ENCODE measurements around the gene EFCC1. TPM values are rescaled to one million over a fixed set of nuclear protein-coding genes. Genes with fewer than 3 reads are reported as not detected.
A peak's percentile ranks its signal among the peaks of the same experiment; 100 is the strongest.

EFCC1 gene
- total RNA-seq, 4 donors from 2014 or later = 3.3 to 40.4 (median 4.0) TPM

DNA sequence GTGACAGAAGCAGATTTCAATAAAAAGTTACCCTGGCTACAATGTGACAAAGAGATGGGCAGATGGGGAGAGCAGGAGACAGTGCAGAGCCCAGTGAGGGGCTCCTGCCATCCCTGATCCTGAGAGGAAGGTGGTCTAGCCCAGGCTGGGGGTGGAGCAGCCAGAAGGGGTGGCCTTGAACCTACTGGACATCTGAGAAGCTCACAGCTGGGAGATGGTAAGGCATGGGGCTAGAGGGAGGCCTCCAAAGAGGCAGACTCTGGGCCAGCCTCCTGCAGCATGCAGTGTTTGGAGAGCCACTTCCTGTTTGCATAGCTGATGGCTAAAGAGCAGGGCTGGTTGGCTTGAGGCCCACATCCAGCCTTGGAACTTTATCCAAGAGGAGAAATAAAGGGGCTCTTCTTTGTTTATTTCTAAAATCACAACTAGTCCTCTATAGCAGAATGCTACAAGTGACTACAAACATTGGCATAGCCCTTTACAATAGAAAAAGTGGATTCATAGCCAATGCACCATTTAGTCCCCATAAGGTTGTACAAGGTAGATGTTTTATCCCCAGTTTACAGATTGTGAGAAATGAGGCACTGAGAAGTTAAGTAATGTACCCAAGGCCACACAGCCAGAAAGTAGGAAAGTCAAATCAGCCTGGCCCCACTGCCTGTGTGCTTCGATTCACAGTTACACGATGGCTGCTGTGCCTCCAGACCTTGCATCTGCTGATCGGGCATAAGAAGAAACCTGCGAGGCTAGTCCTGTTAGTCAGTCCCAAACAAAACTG, 4.6 kb downstream of the EFCC1 start:
- no peak for TF ChIP-seq CTCF (IDR thresholded peaks at IDR 0.05)
- no peak for TF ChIP-seq POLR2A (IDR thresholded peaks at IDR 0.05)
- H3K27me3 ChIP-seq = peaks cover 0 to 10% of the 10 kb centered on the region in 2 donors
- H3K9me3 ChIP-seq = no peaks in the 10 kb centered on the region
- no peaks in the 10 kb centered on the region for H3K36me3 ChIP-seq
- no peak overlapping the region for H3K4me3 ChIP-seq
- no peak for DNase-seq
- H3K4me1 ChIP-seq = peaks cover 0 to 47% (median 8%) of the 10 kb centered on the region in 4 donors
- peak overlapping the region in 3 of 4 donors; percentile 38 to 79 (median 65) for H3K27ac ChIP-seq

DNA sequence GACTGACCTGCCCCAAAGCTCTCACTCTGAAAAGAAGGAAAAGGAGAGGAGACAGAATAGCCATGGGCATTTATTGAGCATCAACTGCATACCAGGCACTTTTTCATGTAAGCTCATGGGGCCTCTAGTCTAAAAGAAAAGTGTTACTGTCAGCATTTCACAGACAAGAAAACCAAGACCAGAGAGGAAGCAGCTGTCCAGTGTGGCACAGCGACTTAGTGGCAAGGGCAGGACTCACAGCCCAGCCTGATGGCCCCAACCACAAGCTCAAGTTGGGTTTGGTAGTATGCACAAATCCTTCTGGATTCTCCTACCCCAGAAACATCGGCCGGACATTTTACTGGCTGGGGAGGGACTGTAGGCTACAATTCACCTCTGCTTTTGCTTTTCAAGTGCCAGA, 5.8 kb downstream of the EFCC1 start:
- Histone ChIP-seq H3K27me3 (peaks cover 0 to 2% of the 10 kb centered on the region in 2 donors), H3K4me1 (peaks cover 0 to 40% (median 5%) of the 10 kb centered on the region in 4 donors), H3K36me3 (no peaks in the 10 kb centered on the region), H3K27ac (peak overlapping the region in 1 of 4 donors; percentile 34), H3K4me3 (no peak overlapping the region), H3K9me3 (no peaks in the 10 kb centered on the region)
- TF ChIP-seq CTCF (IDR thresholded peaks at IDR 0.05) = no peak
- no peak for TF ChIP-seq POLR2A (IDR thresholded peaks at IDR 0.05)
- DNase-seq = no peak

DNA sequence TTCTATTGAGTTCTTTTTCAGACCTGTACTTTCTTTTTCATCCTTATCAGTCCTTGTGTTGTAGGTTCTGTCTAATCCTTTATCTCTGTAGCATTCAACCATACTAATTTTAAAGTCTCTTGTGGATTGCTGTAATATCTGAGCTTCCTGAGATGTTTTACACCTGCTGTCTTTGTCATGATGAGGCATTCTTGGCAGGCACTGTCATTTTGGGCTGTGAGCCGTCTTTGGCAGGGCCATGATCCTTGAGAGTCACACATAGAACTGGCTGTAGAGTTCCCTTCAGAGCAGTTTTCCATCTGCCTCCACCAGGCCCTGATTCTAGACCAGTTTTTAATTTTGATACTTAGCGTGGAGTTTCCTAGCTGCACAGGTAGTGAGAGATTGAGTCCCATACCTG, 6.7 kb downstream of the EFCC1 start:
- TF ChIP-seq POLR2A (IDR thresholded peaks at IDR 0.05) (no peak), CTCF (IDR thresholded peaks at IDR 0.05) (no peak)
- Histone ChIP-seq H3K4me3 (no peak overlapping the region), H3K27ac (no peak overlapping the region), H3K4me1 (peaks cover 0 to 35% (median 3%) of the 10 kb centered on the region in 4 donors), H3K9me3 (no peaks in the 10 kb centered on the region), H3K27me3 (no peaks in the 10 kb centered on the region), H3K36me3 (no peaks in the 10 kb centered on the region)
- DNase-seq = no peak

- no peak for DNase-seq
- H3K27me3 ChIP-seq = no peaks in the 10 kb centered on the region
- H3K4me3 ChIP-seq = no peak overlapping the region
- no peaks in the 10 kb centered on the region for H3K9me3 ChIP-seq
- peaks cover 0 to 24% (median 3%) of the 10 kb centered on the region in 4 donors for H3K4me1 ChIP-seq
- no peak for TF ChIP-seq POLR2A (IDR thresholded peaks at IDR 0.05)
- TF ChIP-seq CTCF (IDR thresholded peaks at IDR 0.05) = no peak
- no peaks in the 10 kb centered on the region for H3K36me3 ChIP-seq
- H3K27ac ChIP-seq = no peak overlapping the region
These were observed 8.2 kb downstream of the EFCC1 start for GRCh38 chr3:129009266-129009665.

- Histone ChIP-seq H3K27me3 (no peaks in the 10 kb centered on the region), H3K9me3 (no peaks in the 10 kb centered on the region), H3K4me3 (no peak overlapping the region), H3K36me3 (no peaks in the 10 kb centered on the region), H3K27ac (peak overlapping the region in 2 of 4 donors; percentile 2 to 28), H3K4me1 (peaks cover 0 to 22% (median 3%) of the 10 kb centered on the region in 4 donors)
- TF ChIP-seq CTCF (IDR thresholded peaks at IDR 0.05) = no peak
- no peak for TF ChIP-seq POLR2A (IDR thresholded peaks at IDR 0.05)
- DNase-seq = no peak
These were observed 9.3 kb downstream of the EFCC1 start for GRCh38 chr3:129010310-129010956.

All from Peyer's patch (tissue), 4 donors.